Measurements from ENCODE around the gene PACS1. TPM values are rescaled to one million over a fixed set of nuclear protein-coding genes. Genes with fewer than 3 reads are reported as not detected.

Gene PACS1
- polyA plus RNA-seq, 1 of the 3 experiments (the other 2 are of a cell fraction): 37.3 TPM

DNA sequence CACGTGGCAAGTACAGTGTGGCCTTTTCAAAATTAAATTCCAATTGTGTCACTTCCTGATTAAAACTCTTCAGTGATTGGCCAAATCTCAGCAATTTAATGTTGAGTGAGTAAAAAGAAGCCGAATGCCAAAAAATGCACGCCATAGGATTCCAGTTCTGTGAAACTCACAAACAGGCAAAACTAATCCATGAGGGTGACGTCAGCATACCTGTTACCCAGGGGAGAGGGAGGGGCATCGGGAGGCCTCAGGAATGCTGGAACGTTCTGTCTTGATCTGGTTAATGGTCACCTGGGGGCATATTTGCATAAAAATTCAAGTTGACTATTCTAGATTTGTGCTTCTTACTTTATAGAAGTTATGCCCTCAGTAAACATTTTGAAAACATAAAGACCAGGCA is 158.4 kb downstream of the PACS1 start:
- DNase-seq: no peak
- 94% methylated on average over 6 of the region's 6 CpGs for WGBS (ENCODE audit: low lambda C conversion rate)
- POLR2A ChIA-PET: no interaction called here

DNA sequence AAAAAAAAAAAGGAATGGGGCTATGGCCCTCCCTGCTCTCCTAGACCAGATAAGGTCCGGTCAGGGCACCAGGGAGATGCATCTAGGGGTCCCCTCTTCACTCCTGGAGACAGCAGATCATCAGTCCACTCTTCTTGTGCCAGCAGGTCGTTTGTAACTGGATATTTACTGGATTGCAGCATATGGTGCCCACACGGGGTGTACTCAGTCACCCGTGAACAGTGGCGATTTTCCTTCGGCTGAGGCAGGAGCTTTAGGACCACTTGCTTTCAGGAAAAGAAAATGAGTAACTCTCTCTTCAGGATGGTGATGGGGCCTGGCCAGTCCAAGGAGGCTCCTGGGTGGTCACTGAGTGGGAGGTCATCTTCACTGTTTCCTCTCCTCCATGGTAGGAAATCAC is 160.1 kb downstream of the PACS1 start:
- no peak overlapping the region for H2AFZ ChIP-seq (ENCODE audit: low read depth)
- H4K20me1 ChIP-seq (ENCODE audit: insufficient read depth): no peaks in the 10 kb centered on the region
- ChIA-PET CTCF (interaction anchor here (1.2 to 1.6 kb wide), 3 partner anchors 8 to 10 kb away, joined by 3 to 5 read pairs (median 4); no protein-coding TSS in a partner anchor), POLR2A (no interaction called here)
- 93% methylated on average over 6 of the region's 6 CpGs for WGBS (ENCODE audit: low lambda C conversion rate)
- H3K27ac ChIP-seq (ENCODE audit: low read depth in 2 of 2, low read length in 1 of 2): no peak overlapping the region
- peaks cover 36 to 78% of the 10 kb centered on the region in 2 experiments for H3K36me3 ChIP-seq (replicated peaks in 1 of 2; ENCODE audit: control insufficient read depth in 1 of 2, insufficient read depth in 2 of 2, low read length in 1 of 2)
- no peaks in the 10 kb centered on the region for H3F3A ChIP-seq (replicated peaks; ENCODE audit: insufficient read depth)
- H3K27me3 ChIP-seq (ENCODE audit: insufficient read depth): no peaks in the 10 kb centered on the region
- H3K4me3 ChIP-seq (ENCODE audit: low read depth in 2 of 2, low read length in 1 of 2): no peak overlapping the region
- no peak overlapping the region for H3K9ac ChIP-seq
- H3K4me1 ChIP-seq (ENCODE audit: control insufficient read depth in 1 of 2, insufficient read depth in 2 of 2, low read depth in 1 of 2, low read length in 1 of 2): peaks cover 0 to under 1% of the 10 kb centered on the region in 2 experiments; a peak in 1 of 4 replicates
- no peaks in the 10 kb centered on the region for H3K9me2 ChIP-seq
- TF ChIP-seq MEF2A (IDR thresholded peaks at IDR 0.05; ENCODE audit: borderline replicate concordance, low read depth) (no peak), FOSL2 (IDR thresholded peaks at IDR 0.05; ENCODE audit: borderline replicate concordance, low read depth) (no peak), RCOR1 (IDR thresholded peaks at IDR 0.05; ENCODE audit: low read length) (no peak), NFIC (IDR thresholded peaks at IDR 0.05; ENCODE audit: borderline replicate concordance) (no peak), EZH2phosphoT487 (IDR thresholded peaks at IDR 0.05; ENCODE audit: borderline replicate concordance, low read depth) (no peak), TCF12 (IDR thresholded peaks at IDR 0.05) (no peak), SIN3A (IDR thresholded peaks at IDR 0.05; ENCODE audit: borderline replicate concordance, low read depth, low read length) (no peak), YY1 (IDR thresholded peaks at IDR 0.05; ENCODE audit: low read depth) (no peak), SMC3 (IDR thresholded peaks at IDR 0.05; ENCODE audit: low read depth, low read length) (no peak), TEAD4 (IDR thresholded peaks at IDR 0.05; ENCODE audit: borderline replicate concordance, insufficient read depth) (no peak), RXRA (IDR thresholded peaks at IDR 0.05; ENCODE audit: borderline replicate concordance, low read depth) (no peak), GATA2 (CRISPR knock-in tag; IDR thresholded peaks at IDR 0.05) (no peak), MAX (IDR thresholded peaks at IDR 0.05; ENCODE audit: low read depth) (no peak), IRF3 (IDR thresholded peaks at IDR 0.05; ENCODE audit: low read depth, low read length) (no peak)
- TF ChIP-seq, protein P1, sequence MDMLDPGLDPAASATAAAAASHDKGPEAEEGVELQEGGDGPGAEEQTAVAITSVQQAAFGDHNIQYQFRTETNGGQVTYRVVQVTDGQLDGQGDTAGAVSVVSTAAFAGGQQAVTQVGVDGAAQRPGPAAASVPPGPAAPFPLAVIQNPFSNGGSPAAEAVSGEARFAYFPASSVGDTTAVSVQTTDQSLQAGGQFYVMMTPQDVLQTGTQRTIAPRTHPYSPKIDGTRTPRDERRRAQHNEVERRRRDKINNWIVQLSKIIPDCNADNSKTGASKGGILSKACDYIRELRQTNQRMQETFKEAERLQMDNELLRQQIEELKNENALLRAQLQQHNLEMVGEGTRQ (IDR thresholded peaks at IDR 0.05; ENCODE audit: borderline replicate concordance, low read depth, low read length): no peak
- TF ChIP-seq, protein P2, sequence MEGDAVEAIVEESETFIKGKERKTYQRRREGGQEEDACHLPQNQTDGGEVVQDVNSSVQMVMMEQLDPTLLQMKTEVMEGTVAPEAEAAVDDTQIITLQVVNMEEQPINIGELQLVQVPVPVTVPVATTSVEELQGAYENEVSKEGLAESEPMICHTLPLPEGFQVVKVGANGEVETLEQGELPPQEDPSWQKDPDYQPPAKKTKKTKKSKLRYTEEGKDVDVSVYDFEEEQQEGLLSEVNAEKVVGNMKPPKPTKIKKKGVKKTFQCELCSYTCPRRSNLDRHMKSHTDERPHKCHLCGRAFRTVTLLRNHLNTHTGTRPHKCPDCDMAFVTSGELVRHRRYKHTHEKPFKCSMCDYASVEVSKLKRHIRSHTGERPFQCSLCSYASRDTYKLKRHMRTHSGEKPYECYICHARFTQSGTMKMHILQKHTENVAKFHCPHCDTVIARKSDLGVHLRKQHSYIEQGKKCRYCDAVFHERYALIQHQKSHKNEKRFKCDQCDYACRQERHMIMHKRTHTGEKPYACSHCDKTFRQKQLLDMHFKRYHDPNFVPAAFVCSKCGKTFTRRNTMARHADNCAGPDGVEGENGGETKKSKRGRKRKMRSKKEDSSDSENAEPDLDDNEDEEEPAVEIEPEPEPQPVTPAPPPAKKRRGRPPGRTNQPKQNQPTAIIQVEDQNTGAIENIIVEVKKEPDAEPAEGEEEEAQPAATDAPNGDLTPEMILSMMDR (IDR thresholded peaks at IDR 0.05): no peak
- TF ChIP-seq, protein P3, sequence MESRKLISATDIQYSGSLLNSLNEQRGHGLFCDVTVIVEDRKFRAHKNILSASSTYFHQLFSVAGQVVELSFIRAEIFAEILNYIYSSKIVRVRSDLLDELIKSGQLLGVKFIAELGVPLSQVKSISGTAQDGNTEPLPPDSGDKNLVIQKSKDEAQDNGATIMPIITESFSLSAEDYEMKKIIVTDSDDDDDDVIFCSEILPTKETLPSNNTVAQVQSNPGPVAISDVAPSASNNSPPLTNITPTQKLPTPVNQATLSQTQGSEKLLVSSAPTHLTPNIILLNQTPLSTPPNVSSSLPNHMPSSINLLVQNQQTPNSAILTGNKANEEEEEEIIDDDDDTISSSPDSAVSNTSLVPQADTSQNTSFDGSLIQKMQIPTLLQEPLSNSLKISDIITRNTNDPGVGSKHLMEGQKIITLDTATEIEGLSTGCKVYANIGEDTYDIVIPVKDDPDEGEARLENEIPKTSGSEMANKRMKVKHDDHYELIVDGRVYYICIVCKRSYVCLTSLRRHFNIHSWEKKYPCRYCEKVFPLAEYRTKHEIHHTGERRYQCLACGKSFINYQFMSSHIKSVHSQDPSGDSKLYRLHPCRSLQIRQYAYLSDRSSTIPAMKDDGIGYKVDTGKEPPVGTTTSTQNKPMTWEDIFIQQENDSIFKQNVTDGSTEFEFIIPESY (IDR thresholded peaks at IDR 0.05; ENCODE audit: borderline replicate concordance, low read depth): no peak
- H3K9me3 ChIP-seq: no peaks in the 10 kb centered on the region
- no peaks in the 10 kb centered on the region for H3K79me2 ChIP-seq (ENCODE audit: insufficient read depth)
- H3K4me2 ChIP-seq: no peak overlapping the region
- no peak for DNase-seq

More for the DNA sequence above, 158.4 kb downstream of the PACS1 start:
- no peaks in the 10 kb centered on the region for H3K27me3 ChIP-seq (ENCODE audit: insufficient read depth)
- no peaks in the 10 kb centered on the region for H3K79me2 ChIP-seq (ENCODE audit: insufficient read depth)
- TF ChIP-seq FOSL2 (IDR thresholded peaks at IDR 0.05; ENCODE audit: borderline replicate concordance, low read depth) (no peak), TCF12 (IDR thresholded peaks at IDR 0.05) (no peak), TEAD4 (IDR thresholded peaks at IDR 0.05; ENCODE audit: borderline replicate concordance, insufficient read depth) (no peak)
- TF ChIP-seq, protein P4, sequence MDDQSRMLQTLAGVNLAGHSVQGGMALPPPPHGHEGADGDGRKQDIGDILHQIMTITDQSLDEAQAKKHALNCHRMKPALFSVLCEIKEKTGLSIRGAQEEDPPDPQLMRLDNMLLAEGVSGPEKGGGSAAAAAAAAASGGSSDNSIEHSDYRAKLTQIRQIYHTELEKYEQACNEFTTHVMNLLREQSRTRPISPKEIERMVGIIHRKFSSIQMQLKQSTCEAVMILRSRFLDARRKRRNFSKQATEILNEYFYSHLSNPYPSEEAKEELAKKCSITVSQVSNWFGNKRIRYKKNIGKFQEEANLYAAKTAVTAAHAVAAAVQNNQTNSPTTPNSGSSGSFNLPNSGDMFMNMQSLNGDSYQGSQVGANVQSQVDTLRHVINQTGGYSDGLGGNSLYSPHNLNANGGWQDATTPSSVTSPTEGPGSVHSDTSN (IDR thresholded peaks at IDR 0.05): no peak
- H3F3A ChIP-seq (replicated peaks; ENCODE audit: insufficient read depth): no peaks in the 10 kb centered on the region
- no peaks in the 10 kb centered on the region for H3K9me3 ChIP-seq
- H2AFZ ChIP-seq (ENCODE audit: low read depth): no peak overlapping the region
- no peak overlapping the region for H3K27ac ChIP-seq (ENCODE audit: low read depth in 2 of 2, low read length in 1 of 2)
- no peaks in the 10 kb centered on the region for H4K20me1 ChIP-seq (ENCODE audit: insufficient read depth)
- peaks cover 0 to 4% of the 10 kb centered on the region in 2 experiments; a peak in 1 of 4 replicates for H3K4me1 ChIP-seq (ENCODE audit: control insufficient read depth in 1 of 2, insufficient read depth in 2 of 2, low read depth in 1 of 2, low read length in 1 of 2)
- CTCF ChIA-PET: interaction anchor here (0.7 to 1.6 kb wide), 2 partner anchors 10 to 54 kb away, joined by 3 read pairs; no protein-coding TSS in a partner anchor
- no peak overlapping the region for H3K9ac ChIP-seq
- H3K9me2 ChIP-seq: no peaks in the 10 kb centered on the region
- H3K4me3 ChIP-seq (ENCODE audit: low read depth in 2 of 2, low read length in 1 of 2): no peak overlapping the region
- peaks cover 48 to 72% of the 10 kb centered on the region in 2 experiments for H3K36me3 ChIP-seq (replicated peaks in 1 of 2; ENCODE audit: control insufficient read depth in 1 of 2, insufficient read depth in 2 of 2, low read length in 1 of 2)
- H3K4me2 ChIP-seq: no peak overlapping the region

Measured in SK-N-SH (cell line).